ENCODE measurements around the gene USP33. TPM values are rescaled to one million over a fixed set of nuclear protein-coding genes. Genes with fewer than 3 reads are reported as not detected.

The USP33 gene
- total RNA-seq, 1 experiment from 2014 or later, result 51.5 TPM

GRCh38 chr1:77661696-77662095 lies 98.0 kb downstream of the USP33 start:
- Histone ChIP-seq H4K91ac (ENCODE audit: insufficient read length, low read depth, low read length) (no peak overlapping the region), H3K56ac (ENCODE audit: insufficient read length, low read depth, low read length) (no peak overlapping the region), H3K27ac (ENCODE audit: insufficient read length, low read depth, low read length) (no peak overlapping the region), H3K79me2 (ENCODE audit: insufficient read depth, low read length) (peaks cover 18% of the 10 kb centered on the region; the same call in 1 of the 2 replicates), H2AFZ (ENCODE audit: low read length) (no peak overlapping the region), H3K27me3 (ENCODE audit: insufficient read depth, low read length) (no peaks in the 10 kb centered on the region), H2BK15ac (ENCODE audit: low read depth, low read length) (no peak overlapping the region), H3K4me2 (ENCODE audit: insufficient read depth, insufficient read length, low read length) (no peak overlapping the region), H3K18ac (ENCODE audit: insufficient read length, low read depth, low read length) (no peak overlapping the region), H2BK12ac (ENCODE audit: insufficient read length, low read depth, low read length) (no peak overlapping the region), H3K14ac (ENCODE audit: insufficient read depth, low read length) (no peak overlapping the region), H3K4me1 (ENCODE audit: insufficient read depth, low read length) (no peaks in the 10 kb centered on the region), H2BK5ac (ENCODE audit: insufficient read length, low read length) (no peak overlapping the region), H3K23me2 (ENCODE audit: insufficient read length, low read depth, low read length, poor library complexity, severe bottlenecking) (no peaks in the 10 kb centered on the region), H3K9me3 (ENCODE audit: control insufficient read depth, low read depth, low read length) (no peaks in the 10 kb centered on the region), H4K5ac (ENCODE audit: insufficient read length, low read depth, low read length) (no peak overlapping the region), H3K4ac (ENCODE audit: low read depth, low read length) (no peak overlapping the region), H4K20me1 (ENCODE audit: control insufficient read depth, insufficient read depth, insufficient read length) (no peaks in the 10 kb centered on the region), H3K9ac (ENCODE audit: extremely low read depth, insufficient read length, low read length) (no peak overlapping the region), H2AK5ac (ENCODE audit: insufficient read length, low read length) (no peak overlapping the region), H3T11ph (ENCODE audit: low read length) (no peak overlapping the region), H4K8ac (replicated peaks; ENCODE audit: insufficient read length, low read depth, low read length) (no peak overlapping the region), H3K23ac (ENCODE audit: insufficient read length, low read depth, low read length) (no peak overlapping the region), H3K79me1 (ENCODE audit: insufficient read depth, low read depth, low read length, poor library complexity, severe bottlenecking) (peaks cover 10% of the 10 kb centered on the region), H2BK120ac (ENCODE audit: low read depth, low read length, poor library complexity, severe bottlenecking) (no peak overlapping the region), H2BK20ac (ENCODE audit: low read depth, low read length, poor library complexity, severe bottlenecking) (no peak overlapping the region)
- peak overlapping the region in 2 of 3 experiments; percentile 61 to 74; a peak in 2 of 7 replicates for H3K27ac Mint-ChIP-seq
- WGBS (ENCODE audit: extremely low coverage, insufficient read length, low lambda C conversion rate), result no CpG with 5 or more reads among the region's 4 CpGs
- H3K4me3 Mint-ChIP-seq, result no peak overlapping the region
- no peak for TF ChIP-seq CTCF (conservative IDR thresholded peaks at IDR 0.05)
- H3K27me3 Mint-ChIP-seq (ENCODE audit: low read depth), result no peaks in the 10 kb centered on the region
- peaks cover 0 to 5% (median 0%) of the 10 kb centered on the region in 3 experiments; a peak in 2 of 7 replicates for H3K36me3 Mint-ChIP-seq (ENCODE audit: insufficient read depth in 1 of 3, low read depth in 3 of 3)
- H3K9me3 Mint-ChIP-seq, result no peaks in the 10 kb centered on the region
- DNase-seq, result no peak
- no peaks in the 10 kb centered on the region for H3K4me1 Mint-ChIP-seq

Data from H9 (cell line).